Adrenal gland (tissue), 5 donors: Measurements from ENCODE around the gene PES1.

Experiments
- CTCF ChIP-seq, 6 experiments: fragments of 450-650 bp in 4 of 6; fragments of 200-600 bp in 2 of 6; sonication (generic) in 1 of 6; IDR thresholded peaks; 1 replicate in 5 of 6; 2 replicates in 1 of 6; pipeline versions ENCODE4 v1.5.1 to v1.8.0; 2016 to 2021; ENCODE audit warnings: antibody characterized with exemption in 6 of 6, mild to moderate bottlenecking in 2 of 6, moderate library complexity in 1 of 6
- POLR2A ChIP-seq, 2 donors: fragments of 450-650 bp; IDR thresholded peaks; one replicate each; pipeline ENCODE4 v1.6.1; 2017; ENCODE audit warnings: antibody characterized with exemption in 2 of 2, mild to moderate bottlenecking in 2 of 2, moderate library complexity in 1 of 2
- donor health status: DM: no; HTN: no; CAD: no.

GRCh38 chr22:30606455-30607299 lies 15.0 kb upstream of the PES1 start, which contains the start of gene TCN2:
- peak in 3 of 6 experiments; percentile 16 to 30 (median 25) for TF ChIP-seq CTCF (IDR thresholded peaks at IDR 0.05)
- peak in 1 of 2 donors; percentile 77 for TF ChIP-seq POLR2A (IDR thresholded peaks at IDR 0.05)
